GM12874 (cell line): ENCODE data around the gene FOXA1.

Source experiments
- CTCF ChIP-seq: IDR thresholded peaks from 2 replicates; pipeline ENCODE4 v1.5.1; 2011; ENCODE audit warnings: low read depth, mild to moderate bottlenecking, control low read depth, low read length, moderate library complexity; ENCODE audit not compliant: insufficient read depth

FOXA1 gene

GRCh38 chr14:37553935-37554550 is 41.0 kb downstream of the FOXA1 start:
- TF ChIP-seq CTCF = no peak

GRCh38 chr14:37551119-37551518 is 43.9 kb downstream of the FOXA1 start:
- TF ChIP-seq CTCF = no peak

GRCh38 chr14:37550511-37550910 is 44.5 kb downstream of the FOXA1 start:
- no peak for TF ChIP-seq CTCF

- no peak for TF ChIP-seq CTCF
These were observed 48.2 kb downstream of the FOXA1 start for GRCh38 chr14:37546621-37547447.

GRCh38 chr14:37545174-37545573 is 49.9 kb downstream of the FOXA1 start:
- TF ChIP-seq CTCF = no peak

GRCh38 chr14:37544407-37544806 is 50.6 kb downstream of the FOXA1 start:
- TF ChIP-seq CTCF = no peak

GRCh38 chr14:37539992-37540391 is 55.1 kb downstream of the FOXA1 start:
- no peak for TF ChIP-seq CTCF
